CD4-positive, alpha-beta T cell treated with Interleukin-17A for 1 hour (primary cell): ENCODE measurements around the gene SRMS.
A peak's percentile ranks its signal among the peaks of the same experiment; 100 is the strongest.
"Not testable (repeated sequence)": the region's sequence is repeated elsewhere in the genome, so short reads cannot be mapped to it uniquely, and the experiment has no call there.

Experiments used
- DNase-seq: peaks from one replicate; pipeline ENCODE4 v3.0.0-alpha.2; 2020

The SRMS gene

GRCh38 chr20:63519668-63520503, 27.7 kb downstream of the SRMS start:
- peak; percentile 77 for DNase-seq

- DNase-seq: no peak
Observed at GRCh38 chr20:63518946-63519667, 28.4 kb downstream of the SRMS start.

GRCh38 chr20:63518351-63518861, 29.1 kb downstream of the SRMS start:
- no peak for DNase-seq

GRCh38 chr20:63517376-63518309, 29.9 kb downstream of the SRMS start:
- no peak for DNase-seq

- DNase-seq: not testable (repeated sequence)
Observed at GRCh38 chr20:63514520-63514919, 33.0 kb downstream of the SRMS start.

GRCh38 chr20:63513207-63513606, 34.3 kb downstream of the SRMS start:
- no peak for DNase-seq

- DNase-seq: no peak
Observed at GRCh38 chr20:63509088-63509564, 38.4 kb downstream of the SRMS start.

GRCh38 chr20:63508072-63508768, 39.3 kb downstream of the SRMS start:
- DNase-seq: no peak

- DNase-seq: no peak
Observed at GRCh38 chr20:63507083-63507743, 40.3 kb downstream of the SRMS start.

GRCh38 chr20:63505723-63506122, 41.8 kb downstream of the SRMS start:
- no peak for DNase-seq

GRCh38 chr20:63505281-63505680, 42.3 kb downstream of the SRMS start:
- no peak for DNase-seq

- DNase-seq: no peak
Observed at GRCh38 chr20:63504642-63505041, 42.9 kb downstream of the SRMS start.

GRCh38 chr20:63503524-63503923, 44.0 kb downstream of the SRMS start:
- no peak for DNase-seq

- DNase-seq: no peak
Observed at GRCh38 chr20:63502671-63503172, 44.8 kb downstream of the SRMS start.

GRCh38 chr20:63501818-63502670, 45.5 kb downstream of the SRMS start:
- DNase-seq: no peak

GRCh38 chr20:63500902-63501817, 46.4 kb downstream of the SRMS start:
- DNase-seq: no peak

GRCh38 chr20:63500151-63500901, 47.2 kb downstream of the SRMS start:
- no peak for DNase-seq

GRCh38 chr20:63499338-63499969, 48.1 kb downstream of the SRMS start:
- no peak for DNase-seq
